Measurements from ENCODE around the gene MIEN1.
"Not testable (repeated sequence)": the region's sequence is repeated elsewhere in the genome, so short reads cannot be mapped to it uniquely, and the experiment has no call there.

The MIEN1 gene

DNA sequence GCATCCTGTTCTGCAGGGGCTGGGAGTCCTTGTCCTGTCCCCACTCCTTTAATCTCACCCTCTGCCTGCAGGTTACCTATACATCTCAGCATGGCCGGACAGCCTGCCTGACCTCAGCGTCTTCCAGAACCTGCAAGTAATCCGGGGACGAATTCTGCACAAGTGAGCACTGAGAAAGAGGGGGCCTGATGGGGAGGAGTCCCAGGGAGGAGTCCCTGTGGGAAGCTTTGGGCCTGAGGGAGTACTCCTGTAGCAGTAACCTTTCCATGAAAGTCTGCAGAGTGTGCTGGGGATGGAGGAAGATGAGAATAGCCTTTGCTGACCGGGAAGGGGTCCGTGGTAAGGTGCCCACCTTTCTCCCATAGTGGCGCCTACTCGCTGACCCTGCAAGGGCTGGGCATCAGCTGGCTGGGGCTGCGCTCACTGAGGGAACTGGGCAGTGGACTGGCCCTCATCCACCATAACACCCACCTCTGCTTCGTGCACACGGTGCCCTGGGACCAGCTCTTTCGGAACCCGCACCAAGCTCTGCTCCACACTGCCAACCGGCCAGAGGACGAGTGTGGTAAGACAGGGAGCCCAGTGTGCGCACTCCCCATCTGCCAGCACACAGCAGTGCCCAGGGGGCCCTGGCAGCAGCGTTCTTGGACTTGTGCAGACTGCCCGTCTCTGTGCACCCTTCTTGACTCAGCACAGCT is 14.8 kb downstream of the MIEN1 start:
- no peak for DNase-seq

DNA sequence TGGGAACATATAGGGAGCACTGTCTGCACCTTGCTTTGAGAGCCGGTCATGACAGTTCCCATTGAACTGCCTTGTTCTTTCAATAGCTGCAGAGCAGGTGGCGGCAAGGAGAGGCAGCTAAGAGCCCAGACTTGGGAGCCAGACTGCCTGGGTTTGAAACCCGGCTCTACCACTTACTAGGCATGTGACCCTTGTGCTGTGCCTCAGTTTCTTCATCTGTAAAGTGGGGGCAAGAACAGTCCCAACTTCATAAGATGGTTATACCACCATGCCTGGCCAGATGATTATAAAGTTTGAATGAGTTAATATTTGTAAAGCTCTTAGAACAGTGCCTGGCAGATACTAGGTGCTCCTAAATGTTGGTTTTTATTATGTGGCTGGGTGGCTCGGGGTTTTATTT is 16.1 kb downstream of the MIEN1 start:
- DNase-seq = no peak

DNA sequence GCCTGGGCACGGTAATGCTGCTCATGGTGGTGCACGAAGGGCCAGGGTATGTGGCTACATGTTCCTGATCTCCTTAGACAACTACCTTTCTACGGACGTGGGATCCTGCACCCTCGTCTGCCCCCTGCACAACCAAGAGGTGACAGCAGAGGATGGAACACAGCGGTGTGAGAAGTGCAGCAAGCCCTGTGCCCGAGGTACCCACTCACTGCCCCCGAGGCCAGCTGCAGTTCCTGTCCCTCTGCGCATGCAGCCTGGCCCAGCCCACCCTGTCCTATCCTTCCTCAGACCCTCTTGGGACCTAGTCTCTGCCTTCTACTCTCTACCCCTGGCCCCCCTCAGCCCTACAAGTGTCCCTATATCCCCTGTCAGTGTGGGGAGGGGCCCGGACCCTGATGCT is 18.5 kb downstream of the MIEN1 start:
- no peak for DNase-seq

DNA sequence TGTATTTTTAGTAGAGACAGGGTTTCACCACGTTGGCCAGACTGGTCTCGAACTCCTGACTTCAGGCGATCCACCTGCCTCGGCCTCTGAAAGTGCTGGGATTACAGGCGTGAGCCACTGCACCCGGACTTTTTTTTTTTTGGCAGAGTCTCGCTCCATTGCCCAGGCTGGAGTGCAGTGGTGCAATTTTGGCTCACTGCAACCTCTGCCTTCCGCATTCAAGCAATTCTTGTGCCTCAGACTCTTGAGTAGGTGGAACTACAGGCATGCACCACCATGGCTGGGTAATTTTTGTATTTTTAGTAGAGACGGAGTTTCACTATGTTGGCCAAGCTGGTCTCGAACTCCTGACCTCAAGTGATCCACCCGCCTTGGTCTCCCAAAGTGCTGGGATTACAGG is 19.3 kb downstream of the MIEN1 start:
- DNase-seq = not testable (repeated sequence)

DNA sequence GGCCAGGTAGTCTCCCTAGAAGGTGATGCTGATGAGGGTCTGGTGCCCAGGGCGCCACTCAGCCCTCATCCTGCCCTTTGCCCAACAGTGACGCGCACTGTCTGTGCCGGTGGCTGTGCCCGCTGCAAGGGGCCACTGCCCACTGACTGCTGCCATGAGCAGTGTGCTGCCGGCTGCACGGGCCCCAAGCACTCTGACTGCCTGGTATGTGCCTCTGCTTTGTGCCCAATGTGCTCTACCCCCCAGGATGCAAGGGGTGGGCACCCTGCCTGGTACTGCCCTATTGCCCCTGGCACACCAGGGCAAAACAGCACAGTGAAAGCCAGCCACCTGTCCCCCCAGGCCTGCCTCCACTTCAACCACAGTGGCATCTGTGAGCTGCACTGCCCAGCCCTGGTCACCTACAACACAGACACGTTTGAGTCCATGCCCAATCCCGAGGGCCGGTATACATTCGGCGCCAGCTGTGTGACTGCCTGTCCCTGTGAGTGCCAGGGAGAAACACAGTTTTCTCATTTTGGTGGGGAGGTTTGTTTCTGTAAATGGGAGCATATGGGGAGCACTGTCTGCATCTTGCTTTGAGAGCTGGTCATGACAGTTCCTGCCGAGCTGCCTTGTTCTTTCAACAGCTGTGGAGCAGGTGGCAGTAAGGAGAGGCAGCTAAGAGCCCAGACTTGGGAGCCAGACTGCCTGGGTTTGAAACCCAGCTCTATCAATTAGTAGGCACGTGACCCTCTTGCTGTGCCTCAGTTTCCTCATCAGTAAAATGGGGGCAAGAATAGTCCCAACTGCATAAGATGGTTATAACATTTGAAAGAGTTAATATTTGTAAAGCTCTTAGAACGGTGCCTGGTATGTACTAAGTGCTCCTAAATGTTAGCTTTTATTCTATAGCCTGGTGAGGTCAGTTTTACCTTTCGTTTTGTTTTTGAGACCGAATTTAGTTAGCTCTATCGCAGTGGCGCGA is 20.1 kb downstream of the MIEN1 start:
- DNase-seq = no peak

DNA sequence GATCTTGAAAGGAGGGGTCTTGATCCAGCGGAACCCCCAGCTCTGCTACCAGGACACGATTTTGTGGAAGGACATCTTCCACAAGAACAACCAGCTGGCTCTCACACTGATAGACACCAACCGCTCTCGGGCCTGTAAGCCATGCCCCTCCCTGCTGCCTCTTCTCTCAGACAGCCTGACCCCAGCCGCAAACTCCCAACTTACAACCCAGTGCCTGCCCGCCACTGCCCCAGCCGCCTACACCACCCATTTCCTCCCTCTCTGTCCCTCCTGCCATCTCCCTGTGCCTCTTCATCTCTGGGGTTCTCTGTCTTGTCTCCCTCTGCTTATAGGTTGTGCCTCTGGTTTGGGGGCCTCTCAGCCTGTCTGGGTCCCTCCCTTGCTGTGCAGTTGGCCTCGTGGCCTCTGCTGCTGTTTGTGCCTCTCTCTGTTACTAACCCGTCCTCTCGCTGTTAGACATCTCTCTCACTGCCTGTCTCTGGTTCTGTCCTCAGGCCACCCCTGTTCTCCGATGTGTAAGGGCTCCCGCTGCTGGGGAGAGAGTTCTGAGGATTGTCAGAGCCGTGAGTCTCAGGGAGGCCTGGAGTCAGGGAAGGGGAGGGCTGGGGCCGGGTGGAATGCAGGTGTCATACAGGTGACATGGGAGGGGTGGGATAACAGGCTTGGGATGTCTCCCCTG is 20.9 kb downstream of the MIEN1 start:
- DNase-seq = peak in 1 of 2 donors; percentile 23

DNA sequence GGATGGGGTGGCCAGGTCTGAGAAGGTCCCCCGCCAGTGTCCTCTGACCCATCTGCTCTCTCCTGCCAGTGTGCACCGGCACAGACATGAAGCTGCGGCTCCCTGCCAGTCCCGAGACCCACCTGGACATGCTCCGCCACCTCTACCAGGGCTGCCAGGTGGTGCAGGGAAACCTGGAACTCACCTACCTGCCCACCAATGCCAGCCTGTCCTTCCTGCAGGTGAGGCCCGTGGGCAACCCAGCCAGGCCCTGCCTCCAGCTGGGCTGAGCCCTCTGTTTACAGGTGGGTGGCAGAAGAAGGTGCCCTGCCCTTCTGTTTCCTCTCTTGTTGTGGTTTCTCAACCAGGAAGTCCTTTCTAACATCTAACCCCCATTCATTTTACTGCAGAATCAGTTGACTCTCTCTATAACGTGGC is 23.4 kb downstream of the MIEN1 start:
- DNase-seq = peak in 1 of 2 donors; percentile 25

DNA sequence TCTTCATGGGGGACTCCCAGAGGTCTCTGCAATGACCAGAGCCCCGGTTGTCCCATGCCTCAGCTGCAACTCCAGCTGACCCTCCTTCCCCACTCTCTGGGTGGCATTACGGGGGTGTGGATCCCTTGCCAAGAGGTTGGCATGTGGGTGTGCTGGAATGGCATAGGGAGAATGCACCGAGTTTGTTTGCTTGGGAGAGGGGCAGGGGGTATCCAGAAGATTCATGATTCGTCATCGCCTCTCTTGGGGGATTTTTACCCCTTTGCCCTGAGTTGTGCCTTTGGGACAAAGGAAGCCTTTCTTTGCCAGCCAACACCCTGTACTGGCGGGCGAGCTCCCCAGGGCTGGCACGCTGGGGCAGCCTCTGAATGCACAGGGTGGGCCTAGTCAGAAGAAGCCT is 23.9 kb downstream of the MIEN1 start:
- DNase-seq = no peak

DNA sequence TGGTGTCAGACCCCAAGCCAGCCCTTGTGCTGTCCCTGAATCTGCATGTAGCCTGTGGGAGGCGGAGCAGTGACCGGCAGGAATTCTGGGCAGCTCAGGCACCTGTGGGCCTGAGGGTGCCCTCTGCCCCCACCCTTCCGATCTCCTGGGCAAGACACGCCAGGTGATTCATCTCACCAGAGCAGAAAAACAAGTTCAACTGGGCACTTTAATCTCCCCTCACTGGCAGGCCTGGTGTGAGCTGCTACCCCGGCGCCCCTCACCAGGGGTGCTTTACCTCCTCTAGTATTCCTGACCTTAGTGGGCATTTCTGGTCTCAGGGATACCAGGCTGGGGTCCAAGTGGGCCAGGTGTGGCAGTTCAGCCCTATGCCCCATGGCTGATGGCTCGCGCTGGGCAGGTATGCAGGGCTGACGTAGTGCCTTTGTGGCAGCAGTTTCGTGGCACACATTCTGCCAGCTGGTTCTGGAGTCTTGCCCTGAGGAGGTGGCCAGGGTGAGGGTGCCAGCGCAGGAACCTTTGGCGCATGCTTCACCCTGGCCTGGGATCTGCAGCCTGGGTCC is 24.5 kb downstream of the MIEN1 start:
- DNase-seq = no peak

DNA sequence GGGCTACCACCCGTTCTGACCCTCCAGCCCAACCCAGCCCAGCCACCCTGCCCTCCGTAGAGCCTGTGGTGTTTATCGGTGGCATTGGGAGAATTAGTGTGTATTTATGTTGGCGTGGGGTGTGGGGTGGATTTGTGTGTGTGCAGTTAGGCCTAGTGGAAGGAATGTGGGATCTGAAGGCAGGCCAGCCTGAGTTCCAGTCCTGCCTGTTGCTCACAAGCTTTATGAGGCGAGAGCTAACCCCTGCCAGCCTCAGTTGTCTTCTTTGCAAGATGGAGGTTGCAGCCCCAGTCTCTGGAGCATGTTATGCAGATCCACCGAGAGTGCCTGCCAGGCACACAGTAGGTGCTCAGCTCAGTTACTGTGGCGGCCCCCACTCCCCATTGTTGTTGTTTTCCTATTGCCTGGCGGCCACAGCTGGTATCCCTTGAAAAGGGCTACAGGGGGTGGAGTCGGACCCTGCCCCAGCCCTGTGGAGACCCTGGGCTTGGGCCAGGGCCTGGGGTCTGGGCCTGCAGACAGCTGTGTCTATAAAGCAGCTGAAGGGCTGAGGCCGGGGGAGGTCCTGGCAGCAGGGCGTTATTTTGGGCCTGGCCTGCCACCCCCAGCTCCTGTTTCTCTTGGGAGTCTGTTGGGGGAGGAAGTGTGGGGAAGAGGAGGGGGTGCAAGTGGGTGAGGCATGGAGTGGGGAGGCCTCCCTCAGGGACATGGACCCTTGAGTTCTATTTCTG is 25.3 kb downstream of the MIEN1 start:
- DNase-seq = no peak

DNA sequence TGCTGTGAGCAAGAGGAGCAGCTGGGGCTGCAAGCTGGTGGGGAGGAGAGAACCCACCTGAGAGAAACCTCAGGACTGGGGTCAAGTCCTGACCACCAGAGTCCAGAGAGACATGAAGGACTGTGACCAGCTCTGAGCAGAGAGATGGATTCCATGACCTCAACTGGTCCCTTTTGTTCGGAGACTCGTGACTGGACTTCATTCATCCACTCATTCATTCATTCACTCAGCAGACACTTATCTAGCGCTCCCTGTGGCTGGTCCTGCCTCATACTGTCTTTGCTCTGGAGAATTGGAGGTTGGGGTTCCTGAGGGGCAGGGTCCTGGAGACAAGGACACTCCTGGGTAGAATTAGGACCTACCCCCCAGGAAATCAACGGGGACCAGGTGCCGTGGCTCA is 26.4 kb downstream of the MIEN1 start:
- DNase-seq = no peak

DNA sequence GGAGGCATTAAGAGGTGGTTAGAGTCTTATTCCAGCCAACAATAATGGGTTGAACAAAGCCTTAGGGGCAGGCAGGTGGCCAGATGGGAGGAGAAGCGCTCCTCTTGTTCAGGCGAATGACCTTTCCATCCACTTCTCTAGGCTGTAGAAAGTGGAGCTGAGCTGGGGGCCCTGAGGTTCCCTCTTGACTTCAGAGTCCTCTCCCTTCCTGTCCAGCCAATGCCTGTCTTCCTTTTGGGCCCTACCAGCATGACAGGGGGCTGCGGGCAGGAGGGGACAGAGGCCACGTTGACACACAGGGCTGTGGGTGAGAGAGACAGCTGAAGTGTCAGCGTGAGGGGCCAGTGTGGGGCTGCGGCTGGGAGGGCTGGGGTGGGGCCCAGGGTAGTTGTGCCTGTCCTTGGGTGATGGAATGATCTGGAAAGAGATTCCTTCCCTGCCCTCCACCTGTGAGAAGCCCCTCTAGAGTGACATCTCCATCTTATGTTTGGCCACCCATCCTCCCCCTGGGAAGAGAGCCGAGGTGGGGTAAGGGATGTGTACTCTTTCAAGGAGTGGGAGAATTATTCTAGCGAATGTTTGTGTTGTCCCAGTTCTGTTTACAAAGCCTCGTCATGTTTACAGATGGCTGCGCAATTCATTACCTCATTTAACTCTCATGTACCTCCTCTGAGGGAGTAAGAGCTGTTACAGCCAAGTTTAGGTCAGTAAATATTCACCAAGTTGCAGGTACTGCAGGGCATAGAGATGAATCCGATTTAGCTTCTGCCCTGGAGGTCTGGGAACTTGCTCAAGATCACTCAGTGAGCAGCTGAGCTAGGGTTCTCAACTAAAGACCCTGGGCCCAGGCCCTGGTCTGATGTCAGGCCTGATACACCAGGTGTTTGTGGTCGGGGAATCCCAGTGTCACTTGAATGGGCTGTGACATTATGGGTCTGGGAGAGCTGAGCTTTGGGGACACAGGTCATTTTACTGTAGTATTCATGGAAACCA is 27.1 kb downstream of the MIEN1 start:
- no peak for DNase-seq

DNA sequence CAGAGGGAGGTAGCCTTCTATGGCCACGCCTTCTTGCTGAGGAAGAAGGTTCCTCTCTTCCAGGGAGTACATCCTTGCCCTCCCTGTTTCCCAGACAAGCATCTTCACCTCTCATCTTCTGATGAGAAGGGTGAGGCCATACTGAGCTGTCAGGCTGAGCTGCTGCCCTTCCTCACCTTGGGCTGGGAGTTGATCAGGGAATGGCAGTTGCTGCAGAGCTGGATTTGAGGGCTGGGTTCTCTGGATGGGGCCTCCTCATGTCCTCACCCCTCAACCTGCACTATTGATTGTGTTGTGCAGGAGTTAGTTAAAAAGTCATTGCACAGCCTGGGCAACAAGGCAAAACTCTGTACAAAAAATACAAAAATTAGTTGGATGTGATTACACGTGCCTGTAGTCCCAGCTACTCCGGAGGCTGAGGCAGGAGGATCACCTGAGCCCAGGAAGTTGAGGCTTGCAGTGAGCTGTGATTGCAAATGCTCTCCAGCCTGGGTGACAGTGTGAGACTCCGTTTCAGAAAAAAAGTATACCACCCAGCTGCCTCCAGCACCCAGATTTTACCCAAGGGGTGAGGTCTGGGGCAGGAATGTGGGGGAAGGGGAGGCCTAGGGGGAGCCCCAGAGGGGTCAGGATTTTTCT is 28.4 kb downstream of the MIEN1 start:
- no peak for DNase-seq

DNA sequence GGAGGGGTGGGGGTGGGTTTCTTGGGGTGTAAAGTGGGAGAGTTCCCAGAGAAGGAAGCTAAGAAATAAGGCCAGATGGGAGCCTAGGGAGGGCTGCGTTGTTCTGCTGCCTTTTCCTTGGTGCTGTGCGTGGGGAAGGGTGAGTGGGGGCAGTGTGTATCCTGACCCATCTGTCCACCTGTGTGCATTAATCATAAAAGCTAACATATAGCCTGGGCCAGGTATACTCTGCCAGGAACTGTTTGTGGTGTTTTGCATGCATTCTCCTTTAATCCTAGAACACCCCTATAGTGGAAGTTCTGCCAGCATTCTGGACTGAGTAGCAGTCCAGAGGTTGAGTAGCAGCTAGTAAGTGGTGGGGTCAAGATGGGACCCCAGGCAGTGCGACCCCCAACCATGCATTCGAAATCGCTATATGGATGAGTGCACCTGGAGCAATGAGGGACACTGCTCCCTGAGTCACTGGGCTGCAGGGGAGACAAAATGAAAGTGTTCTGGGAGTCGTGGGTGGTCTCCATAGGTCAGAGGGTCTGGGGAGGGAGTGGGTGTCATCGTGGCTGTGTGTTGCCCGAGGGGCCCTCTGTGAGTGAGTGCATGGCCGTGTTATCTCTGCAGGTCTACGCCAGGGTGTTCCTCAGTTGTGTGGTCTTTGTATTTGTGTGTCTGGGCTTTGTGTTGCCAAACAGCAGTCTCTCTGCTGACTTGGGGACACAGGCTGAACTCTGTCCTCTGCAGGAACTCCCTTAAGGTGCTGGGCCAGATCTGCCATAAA is 29.1 kb downstream of the MIEN1 start:
- no peak for DNase-seq

DNA sequence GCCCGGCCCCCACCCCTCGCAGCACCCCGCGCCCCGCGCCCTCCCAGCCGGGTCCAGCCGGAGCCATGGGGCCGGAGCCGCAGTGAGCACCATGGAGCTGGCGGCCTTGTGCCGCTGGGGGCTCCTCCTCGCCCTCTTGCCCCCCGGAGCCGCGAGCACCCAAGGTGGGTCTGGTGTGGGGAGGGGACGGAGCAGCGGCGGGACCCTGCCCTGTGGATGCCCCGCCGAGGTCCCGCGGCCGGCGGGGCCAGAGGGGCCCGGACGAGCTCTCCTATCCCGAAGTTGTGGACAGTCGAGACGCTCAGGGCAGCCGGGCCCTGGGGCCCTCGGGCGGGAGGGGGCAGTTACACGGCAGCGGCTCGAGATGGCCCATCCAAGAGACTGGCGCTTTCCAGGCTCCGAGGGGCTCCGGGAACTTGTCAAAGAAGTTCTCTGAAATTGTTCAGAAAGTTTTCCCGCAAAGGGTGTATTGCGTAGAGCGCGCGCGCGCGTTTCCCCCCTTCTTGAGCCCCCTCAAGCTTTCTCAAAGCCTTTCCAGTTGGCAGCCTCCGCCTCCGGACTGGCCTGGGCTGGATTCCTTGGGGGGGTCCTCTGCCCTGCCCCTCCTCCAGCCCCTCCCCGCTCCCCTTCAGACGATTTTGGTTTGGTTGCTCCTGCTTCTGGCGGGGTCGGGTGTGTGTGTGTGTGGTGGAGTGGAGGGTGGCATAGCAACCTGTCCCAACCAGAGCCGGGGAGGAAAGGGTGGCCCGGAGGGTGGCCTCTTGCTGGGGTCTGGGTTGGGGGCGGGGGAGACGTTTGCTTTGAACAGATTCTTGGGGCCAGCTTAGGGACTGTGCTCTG is 30.0 kb downstream of the MIEN1 start:
- DNase-seq = no peak

DNA sequence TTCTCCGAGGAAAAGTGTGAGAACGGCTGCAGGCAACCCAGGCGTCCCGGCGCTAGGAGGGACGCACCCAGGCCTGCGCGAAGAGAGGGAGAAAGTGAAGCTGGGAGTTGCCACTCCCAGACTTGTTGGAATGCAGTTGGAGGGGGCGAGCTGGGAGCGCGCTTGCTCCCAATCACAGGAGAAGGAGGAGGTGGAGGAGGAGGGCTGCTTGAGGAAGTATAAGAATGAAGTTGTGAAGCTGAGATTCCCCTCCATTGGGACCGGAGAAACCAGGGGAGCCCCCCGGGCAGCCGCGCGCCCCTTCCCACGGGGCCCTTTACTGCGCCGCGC is 30.5 kb downstream of the MIEN1 start, which contains the start of gene ERBB2:
TSS of gene ERBB2 (plus strand) at position 247 of the 330 bp plus-strand sequence. CDS start 175 bp downstream, outside the sequence.
- DNase-seq = no peak

DNA sequence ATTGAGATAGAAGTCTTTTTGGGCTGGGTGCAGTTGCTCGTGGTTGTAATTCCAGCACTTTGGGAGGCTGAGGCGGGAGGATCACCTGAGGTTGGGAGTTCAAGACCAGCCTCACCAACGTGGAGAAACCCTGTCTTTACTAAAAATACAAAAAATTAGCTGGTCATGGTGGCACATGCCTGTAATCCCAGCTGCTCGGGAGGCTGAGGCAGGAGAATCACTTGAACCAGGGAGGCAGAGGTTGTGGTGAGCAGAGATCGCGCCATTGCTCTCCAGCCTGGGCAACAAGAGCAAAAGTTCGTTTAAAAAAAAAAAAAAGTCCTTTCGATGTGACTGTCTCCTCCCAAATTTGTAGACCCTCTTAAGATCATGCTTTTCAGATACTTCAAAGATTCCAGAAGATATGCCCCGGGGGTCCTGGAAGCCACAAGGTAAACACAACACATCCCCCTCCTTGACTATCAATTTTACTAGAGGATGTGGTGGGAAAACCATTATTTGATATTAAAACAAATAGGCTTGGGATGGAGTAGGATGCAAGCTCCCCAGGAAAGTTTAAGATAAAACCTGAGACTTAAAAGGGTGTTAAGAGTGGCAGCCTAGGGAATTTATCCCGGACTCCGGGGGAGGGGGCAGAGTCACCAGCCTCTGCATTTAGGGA is 31.0 kb downstream of the MIEN1 start:
- not testable (repeated sequence) for DNase-seq

DNA sequence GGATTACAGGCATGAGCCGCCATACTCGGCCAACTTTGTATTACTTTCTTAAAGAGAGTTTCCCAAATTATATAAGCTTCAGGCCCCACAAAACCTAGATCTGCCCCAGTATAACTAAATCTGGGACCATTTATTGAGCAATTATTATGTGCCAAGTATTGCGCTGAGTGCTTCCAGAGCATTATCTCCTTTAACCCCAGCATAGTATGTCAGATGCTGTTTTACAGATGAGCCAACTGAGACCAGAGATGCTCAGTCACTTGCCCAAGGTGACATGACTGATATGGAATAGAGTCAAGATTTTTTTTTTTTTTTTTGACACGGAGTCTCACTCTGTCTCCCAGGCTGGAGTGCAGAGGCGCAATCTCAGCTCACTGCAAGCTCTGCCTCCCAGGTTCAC is 32.4 kb downstream of the MIEN1 start:
- no peak for DNase-seq

Data from CD4-positive, alpha-beta T cell treated with Interferon alpha-2 for 1 hour (primary cell).